ENCODE results near the gene TTC22.
"Not testable (repeated sequence)": the region's sequence is repeated elsewhere in the genome, so short reads cannot be mapped to it uniquely, and the experiment has no call there.

TTC22 gene

GRCh38 chr1:54784066-54784465, 17.1 kb downstream of the TTC22 start:
- no peak for DNase-seq (ENCODE audit: low spot score)

- no peak for DNase-seq (ENCODE audit: low spot score)
These were observed 18.5 kb downstream of the TTC22 start for GRCh38 chr1:54782588-54782987.

DNA sequence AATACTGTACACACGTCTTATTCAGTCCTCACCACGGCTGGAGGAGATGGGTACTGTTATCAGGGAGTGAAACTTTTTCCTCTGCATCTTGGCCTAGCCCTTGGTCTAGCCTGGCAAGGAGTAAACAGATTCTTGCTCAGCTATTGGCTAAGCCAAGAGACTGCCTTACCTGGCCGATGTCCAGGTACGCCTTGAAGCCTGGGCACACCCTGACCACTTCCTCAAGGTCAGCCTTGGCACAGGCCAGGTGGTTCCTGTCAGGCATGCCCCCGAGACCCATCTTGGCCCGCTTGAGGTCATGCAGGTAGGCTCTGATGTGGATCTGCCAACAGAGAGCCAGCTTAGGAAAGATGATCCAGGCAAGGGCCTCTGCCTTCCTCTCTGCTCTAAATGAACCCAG, 19.0 kb downstream of the TTC22 start:
- DNase-seq (ENCODE audit: low spot score): no peak

- no peak for DNase-seq (ENCODE audit: low spot score)
These were observed 19.9 kb downstream of the TTC22 start for GRCh38 chr1:54781023-54781723.

- DNase-seq (ENCODE audit: low spot score): no peak
These were observed 23.7 kb downstream of the TTC22 start for GRCh38 chr1:54777431-54777830.

DNA sequence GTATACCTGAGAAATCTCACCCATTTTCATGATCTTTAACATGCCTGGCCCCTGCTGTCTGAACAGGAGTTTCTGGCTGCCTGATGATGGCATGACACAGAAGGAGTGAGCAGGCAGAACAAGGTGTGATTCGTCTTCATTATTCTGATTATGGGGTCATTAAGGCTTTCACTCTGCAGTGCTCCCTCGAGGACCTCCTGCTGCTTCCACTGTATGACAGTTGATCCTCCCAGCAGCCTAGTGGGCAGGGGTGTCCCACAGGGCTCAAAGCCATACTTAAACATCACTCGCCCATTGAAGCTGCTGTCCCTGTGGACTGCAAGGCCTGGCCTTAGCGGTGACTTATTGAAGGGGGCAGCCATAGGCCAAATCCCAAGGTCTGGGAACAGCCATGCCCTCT, 24.1 kb downstream of the TTC22 start:
- no peak for DNase-seq (ENCODE audit: low spot score)

DNA sequence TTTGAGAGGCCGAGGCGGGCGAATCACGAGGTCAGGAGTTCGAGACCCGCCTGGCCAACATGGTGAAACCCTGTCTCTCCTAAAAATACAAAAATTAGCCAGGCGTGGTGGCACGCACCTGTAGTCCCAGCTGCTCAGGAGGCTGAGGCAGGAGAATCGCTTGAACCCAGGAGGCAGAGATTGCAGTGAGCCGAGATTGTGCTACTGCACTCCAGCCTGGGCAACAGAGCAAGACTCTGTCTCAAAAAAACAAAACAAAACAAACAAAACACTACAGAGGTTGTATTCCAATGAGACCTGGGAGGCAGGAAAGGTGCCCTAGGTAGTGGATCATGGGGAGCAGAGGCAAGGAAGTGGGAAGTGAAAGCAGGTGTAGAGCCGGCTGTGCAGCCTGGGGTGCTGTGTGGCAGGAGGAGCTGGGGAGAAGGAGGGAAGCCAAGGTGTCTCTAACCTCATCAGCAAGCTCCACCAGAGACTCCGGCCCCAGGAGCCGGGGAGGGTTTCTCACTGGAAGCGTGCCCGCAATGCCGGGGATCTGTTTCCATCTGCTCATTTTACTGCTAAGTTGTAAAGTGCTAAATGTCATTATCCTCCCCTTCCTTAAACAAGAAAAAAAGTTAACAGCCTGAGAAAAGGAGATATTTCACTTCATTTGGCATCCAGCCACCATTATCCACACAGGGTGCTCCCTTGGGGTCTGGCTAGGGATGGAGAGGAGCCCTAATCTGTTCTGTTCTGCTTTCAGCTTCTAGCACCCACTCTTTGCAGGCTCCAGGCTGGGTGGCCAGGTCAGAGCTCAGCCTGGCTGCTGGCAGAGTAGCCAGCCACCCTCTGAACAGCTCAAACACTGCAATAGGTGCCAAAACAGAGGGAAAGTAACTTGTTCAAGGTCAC, 25.0 kb downstream of the TTC22 start:
- not testable (repeated sequence) for DNase-seq (ENCODE audit: low spot score)

DNA sequence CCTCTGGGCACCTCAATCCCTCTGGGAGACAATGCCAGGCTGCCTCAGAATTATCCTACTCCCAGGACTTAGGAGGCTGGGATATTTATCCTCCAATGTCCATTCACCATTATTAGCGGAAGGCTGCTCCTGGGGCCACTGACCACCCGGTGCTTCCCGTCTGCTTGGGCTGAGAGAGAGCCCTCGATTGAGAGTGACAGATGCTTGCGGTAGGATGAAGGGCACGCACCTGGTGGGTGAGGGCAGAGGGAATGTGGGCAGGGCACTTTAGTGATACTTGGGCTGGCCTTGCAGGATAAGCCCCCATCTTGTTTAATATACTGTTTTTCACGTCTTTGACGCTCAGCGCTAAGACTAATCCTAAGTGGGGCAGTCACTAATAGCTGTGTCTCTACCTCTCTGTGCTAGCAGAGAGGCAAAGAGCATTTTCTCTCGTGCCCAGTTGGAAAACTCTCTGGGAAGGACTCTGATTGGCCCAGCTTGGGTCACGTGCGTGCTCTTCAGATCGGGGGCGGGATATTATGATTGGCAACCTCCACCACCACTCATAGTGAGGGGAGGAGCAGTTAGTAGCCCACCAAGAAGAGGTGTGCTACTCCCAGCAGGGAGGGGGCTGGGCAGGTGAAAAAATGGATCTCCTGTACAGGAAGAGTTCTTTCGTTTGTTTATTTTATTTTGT, 26.2 kb downstream of the TTC22 start:
- DNase-seq (ENCODE audit: low spot score): no peak

DNA sequence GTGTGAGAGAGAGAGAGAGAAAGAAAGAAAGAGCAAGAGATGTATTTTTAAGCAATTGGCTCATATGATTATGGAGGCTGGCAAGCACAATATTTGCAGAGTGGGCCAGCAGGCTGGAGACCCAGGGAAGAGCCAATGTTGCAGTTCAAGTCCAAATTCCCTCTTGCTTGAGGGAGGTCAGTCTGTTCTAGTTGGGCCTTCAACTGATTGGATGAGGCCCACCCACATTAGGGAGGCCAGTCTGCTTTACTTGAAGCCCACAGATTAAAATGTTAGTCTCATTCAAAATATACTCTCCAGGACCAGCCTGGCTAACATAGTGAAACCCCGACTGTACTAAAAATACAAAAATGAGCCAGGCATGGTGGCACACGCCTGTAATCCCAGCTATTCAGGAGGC, 28.2 kb downstream of the TTC22 start:
- DNase-seq (ENCODE audit: low spot score): no peak

DNA sequence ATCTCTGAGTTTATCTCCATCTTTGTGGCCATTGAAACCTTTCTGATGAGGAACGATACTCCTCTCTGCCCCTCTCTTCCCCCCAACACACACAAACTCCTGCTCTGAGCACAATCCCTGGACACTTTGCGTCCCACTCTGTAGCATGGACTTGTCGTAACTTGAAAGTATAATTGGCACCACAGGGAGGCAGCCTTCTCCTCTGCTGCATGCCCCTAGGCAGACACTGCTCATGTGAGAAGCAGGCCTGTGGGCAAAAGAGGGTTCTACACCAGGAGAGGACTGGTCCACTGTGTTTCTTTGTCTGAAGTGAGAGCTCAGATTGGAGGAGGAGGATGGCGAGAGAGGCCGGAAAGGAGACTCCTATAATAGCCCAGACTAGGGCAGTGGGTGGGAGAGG, 33.0 kb downstream of the TTC22 start:
- DNase-seq (ENCODE audit: low spot score): no peak

GRCh38 chr1:54767526-54767925, 33.6 kb downstream of the TTC22 start:
- no peak for DNase-seq (ENCODE audit: low spot score)

GRCh38 chr1:54766726-54767125, 34.4 kb downstream of the TTC22 start:
- no peak for DNase-seq (ENCODE audit: low spot score)

DNA sequence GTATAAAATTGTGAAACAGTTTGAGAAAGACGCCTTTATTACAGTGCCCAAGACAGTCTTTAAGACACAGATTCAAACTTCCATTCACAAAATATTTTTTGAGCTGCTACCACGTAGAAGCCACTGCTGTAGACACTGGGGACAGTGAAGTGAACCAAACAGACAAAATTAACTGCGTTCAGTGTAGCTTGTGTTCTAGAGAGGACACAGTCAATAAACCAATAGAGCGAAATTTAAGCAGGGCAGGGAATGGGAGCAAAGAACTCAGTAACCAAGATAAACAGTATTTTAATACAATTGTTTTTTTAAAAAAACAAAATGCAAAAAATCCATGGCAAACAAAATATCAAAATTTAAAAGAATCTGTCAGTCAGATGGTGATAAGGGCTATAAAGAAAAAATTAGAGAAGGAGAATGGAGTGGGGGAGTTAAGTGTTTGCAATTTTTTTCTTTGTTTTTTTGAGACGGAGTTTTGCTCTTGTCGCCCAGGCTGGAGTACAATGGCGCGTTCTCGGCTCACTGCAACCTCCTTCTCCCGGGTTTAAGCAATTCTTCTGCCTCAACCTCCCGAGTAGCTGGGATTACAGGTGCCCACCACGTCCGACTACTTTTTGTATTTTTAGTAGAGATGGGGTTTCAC, 36.1 kb downstream of the TTC22 start:
- DNase-seq (ENCODE audit: low spot score): no peak

DNA sequence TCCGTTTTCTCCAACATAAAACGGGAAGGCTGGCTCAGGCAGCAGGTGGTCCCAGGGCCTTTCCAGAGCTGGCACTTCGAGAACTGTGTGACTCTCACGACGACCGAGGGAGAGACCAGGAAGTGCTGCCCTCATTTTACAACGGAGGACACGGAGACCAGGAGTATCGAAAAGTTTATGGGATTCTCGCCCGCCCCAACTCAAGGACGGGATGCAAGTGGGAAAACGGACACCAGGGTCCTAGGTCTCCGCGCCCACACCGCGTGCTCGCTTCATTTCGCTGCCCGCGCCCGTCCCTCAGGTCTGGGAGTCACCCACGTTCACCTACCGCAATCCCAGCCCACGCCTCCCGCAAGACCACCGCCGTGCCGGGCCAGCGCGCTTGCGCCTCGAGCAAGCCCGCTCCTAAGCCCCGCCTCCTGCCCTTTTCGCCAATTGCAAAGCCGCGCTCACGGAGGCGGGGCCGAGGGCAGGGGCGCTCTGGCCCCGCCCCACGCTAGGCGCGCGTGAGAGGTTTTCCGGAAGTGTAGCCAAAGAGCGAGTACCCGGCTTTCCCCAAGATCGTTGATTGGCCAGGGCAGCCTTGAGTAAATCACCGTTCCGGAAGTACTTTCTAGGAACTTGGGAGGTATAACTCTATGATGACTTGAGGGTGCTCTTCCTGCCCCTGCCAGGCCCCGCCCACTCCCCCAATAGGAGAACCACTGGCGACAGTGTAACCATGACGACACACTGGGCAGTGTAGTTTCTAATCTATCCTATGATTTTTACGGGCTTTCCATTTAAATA, 36.8 kb downstream of the TTC22 start, which contains the start of gene PARS2:
TSS of gene PARS2 (minus strand) at position 391 of the 789 bp plus-strand sequence. CDS start 5,362 bp downstream, outside the sequence.
- DNase-seq (ENCODE audit: low spot score): peak; percentile 99

GRCh38 chr1:54763816-54764132, 37.3 kb downstream of the TTC22 start:
- DNase-seq (ENCODE audit: low spot score): no peak

- DNase-seq (ENCODE audit: low spot score): no peak
These were observed 42.3 kb downstream of the TTC22 start for GRCh38 chr1:54758678-54759348.

DNA sequence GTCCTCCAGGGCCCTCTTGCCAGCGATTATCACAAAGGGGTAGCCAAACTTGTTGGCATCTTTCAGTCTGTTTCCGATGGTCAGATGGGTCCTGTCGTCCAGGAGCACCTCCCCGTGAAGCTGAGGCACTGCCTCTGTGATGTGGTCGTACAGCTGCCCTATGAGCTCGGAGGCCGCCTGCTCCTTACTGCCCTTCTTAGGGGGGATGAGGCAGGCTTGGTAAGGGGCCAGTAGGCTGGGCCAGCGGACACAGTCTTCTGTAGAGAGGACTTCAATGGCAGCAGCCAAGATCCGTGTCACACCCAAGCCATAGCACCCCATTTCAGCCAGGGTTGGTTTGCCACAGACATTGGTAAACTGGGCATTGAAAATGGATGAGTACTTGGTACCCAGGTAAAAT, 43.3 kb downstream of the TTC22 start:
- no peak for DNase-seq (ENCODE audit: low spot score)

GRCh38 chr1:54754486-54755285, 46.4 kb downstream of the TTC22 start:
- DNase-seq (ENCODE audit: low spot score): no peak

DNA sequence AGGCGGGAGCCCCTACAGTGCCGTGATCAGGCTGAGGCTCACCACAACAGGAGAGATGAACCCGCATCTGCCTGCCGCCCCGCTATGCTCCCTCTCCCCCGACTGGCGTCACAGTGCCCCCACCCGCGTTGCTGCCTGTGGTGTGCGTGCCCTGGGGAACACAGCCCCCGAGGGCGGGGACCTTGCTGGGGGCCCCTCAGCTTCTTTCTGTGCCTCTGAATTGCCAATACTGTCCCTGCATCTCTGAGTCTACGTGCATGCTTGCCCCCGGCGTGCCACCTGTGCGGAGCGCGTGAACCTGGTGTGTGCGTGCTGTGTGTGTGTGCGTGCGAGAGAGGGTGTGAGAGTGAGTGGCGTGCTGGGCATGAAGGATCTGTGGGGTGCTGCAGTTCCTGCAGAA, 47.1 kb downstream of the TTC22 start:
- no peak for DNase-seq (ENCODE audit: low spot score)

- DNase-seq (ENCODE audit: low spot score): no peak
These were observed 49.7 kb downstream of the TTC22 start for GRCh38 chr1:54751426-54751825.

All from globus pallidus (tissue), 1 donor.